ENCODE results near the gene DDX27. TPM values are rescaled to one million over a fixed set of nuclear protein-coding genes. Genes with fewer than 3 reads are reported as not detected.

DDX27 gene
- total and polyA plus RNA-seq, 2 of the 13 experiments (the other 11 are each of a cell fraction or from before 2014, with no cell fraction given) = 42.6 to 72.8 TPM

DNA sequence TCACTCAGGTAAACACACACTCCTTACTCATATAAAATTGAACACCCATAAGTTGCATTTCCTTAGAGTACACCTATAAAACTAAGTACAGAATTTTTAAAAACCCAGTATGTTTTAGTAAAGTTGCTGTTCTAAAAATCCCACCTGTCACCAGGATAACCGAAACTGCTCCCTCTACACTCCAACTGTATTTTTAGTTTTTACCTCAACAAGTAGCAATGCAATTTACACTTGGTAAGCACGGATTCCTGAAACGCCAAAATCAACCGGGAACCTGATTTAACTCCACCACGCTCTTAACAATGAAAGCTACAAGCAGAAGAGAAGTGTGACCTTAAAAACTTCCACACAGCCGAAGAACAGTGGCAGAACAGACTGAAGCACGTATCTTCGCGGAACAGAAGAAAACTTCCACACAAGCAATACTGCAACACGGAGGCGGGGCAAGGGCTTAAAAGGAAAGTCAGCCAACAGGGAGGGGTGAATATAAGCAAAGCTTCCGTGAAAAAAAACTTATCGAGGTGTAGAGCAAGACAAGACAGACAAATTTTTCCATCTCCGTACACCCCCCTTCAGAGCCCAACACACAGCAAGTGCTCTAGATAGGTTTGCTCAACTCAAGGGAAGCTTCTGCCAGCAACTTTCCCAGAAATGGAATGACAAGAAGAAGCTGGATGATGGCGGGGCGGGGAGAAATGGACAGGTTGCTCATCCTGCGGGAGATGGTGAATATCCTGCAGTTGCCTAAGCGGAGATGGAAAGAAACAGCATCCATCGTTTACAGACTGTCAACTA lies 32.5 kb upstream of the DDX27 start (continued):
- TF ChIP-seq HNF4G (IDR thresholded peaks at IDR 0.05; ENCODE audit: borderline replicate concordance, low read depth, low read length) (no peak), HNF4G (CRISPR knock-in tag; IDR thresholded peaks at IDR 0.05; ENCODE audit: borderline replicate concordance, low read depth) (no peak), SP2 (CRISPR knock-in tag; IDR thresholded peaks at IDR 0.05) (no peak), CEBPB (IDR thresholded peaks at IDR 0.05; ENCODE audit: borderline replicate concordance, low read depth, low read length) (no peak), ZNF207 (IDR thresholded peaks at IDR 0.05; ENCODE audit: borderline replicate concordance) (no peak), ZMYM2 (CRISPR knock-in tag; IDR thresholded peaks at IDR 0.05) (no peak), RXRA (CRISPR knock-in tag; IDR thresholded peaks at IDR 0.05) (no peak), ESRRA (CRISPR knock-in tag; IDR thresholded peaks at IDR 0.05; ENCODE audit: low read depth) (peak; percentile 29; the same call in 1 of the 2 replicates), THYN1 (CRISPR knock-in tag; IDR thresholded peaks at IDR 0.05; ENCODE audit: borderline replicate concordance, low read depth) (no peak), U2AF1 (optimal IDR thresholded peaks at IDR 0.05; ENCODE audit: low read depth, low read length) (no peak), ATF1 (CRISPR knock-in tag; IDR thresholded peaks at IDR 0.05) (no peak), NR2F1 (CRISPR knock-in tag; IDR thresholded peaks at IDR 0.05) (no peak), ZNF256 (CRISPR knock-in tag; conservative IDR thresholded peaks at IDR 0.05) (no peak), FOXC1 (CRISPR knock-in tag; IDR thresholded peaks at IDR 0.05; ENCODE audit: borderline replicate concordance) (no peak), NFRKB (IDR thresholded peaks at IDR 0.05) (no peak), GTF2F1 (IDR thresholded peaks at IDR 0.05; ENCODE audit: low read length) (no peak), HDAC2 (CRISPR knock-in tag; IDR thresholded peaks at IDR 0.05) (0 out of 2 replicates have a peak, but pooled peaks have one; percentile 10), CC2D1A (CRISPR knock-in tag; IDR thresholded peaks at IDR 0.05) (no peak), SIN3B (IDR thresholded peaks at IDR 0.05; ENCODE audit: low read length) (peak; percentile 12; the same call in 1 of the 2 replicates), GTF3A (CRISPR knock-in tag; conservative IDR thresholded peaks at IDR 0.05) (no peak), ARID2 (CRISPR knock-in tag; IDR thresholded peaks at IDR 0.05; ENCODE audit: borderline replicate concordance) (no peak), NAIF1 (CRISPR knock-in tag; IDR thresholded peaks at IDR 0.05; ENCODE audit: borderline replicate concordance) (0 out of 2 replicates have a peak, but pooled peaks have one; percentile 78), ZNF775 (CRISPR knock-in tag; IDR thresholded peaks at IDR 0.05; ENCODE audit: borderline replicate concordance) (no peak; the same call in 1 of the 2 replicates), ZMAT3 (CRISPR knock-in tag; conservative IDR thresholded peaks at IDR 0.05) (no peak), ZNF780A (CRISPR knock-in tag; IDR thresholded peaks at IDR 0.05) (no peak; the same call in 1 of the 2 replicates), MATR3 (CRISPR knock-in tag; IDR thresholded peaks at IDR 0.05) (no peak), MTA3 (CRISPR knock-in tag; IDR thresholded peaks at IDR 0.05) (no peak), SOX6 (IDR thresholded peaks at IDR 0.05) (no peak), SOX6 (CRISPR knock-in tag; IDR thresholded peaks at IDR 0.05) (peak; percentile 46; the same call in 1 of the 2 replicates)
- TF ChIP-seq, protein P1, sequence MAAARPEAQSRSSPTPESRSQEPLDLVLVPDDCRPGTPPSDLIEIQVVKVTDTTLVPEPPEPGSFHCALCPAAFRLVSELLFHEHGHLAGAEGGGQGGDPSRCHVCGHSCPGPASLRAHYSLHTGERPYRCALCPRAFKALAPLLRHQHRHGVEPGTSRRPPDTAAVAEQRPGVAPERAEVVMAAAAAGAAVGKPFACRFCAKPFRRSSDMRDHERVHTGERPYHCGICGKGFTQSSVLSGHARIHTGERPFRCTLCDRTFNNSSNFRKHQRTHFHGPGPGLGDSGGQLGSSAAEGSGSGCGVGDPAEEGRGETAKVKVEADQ (CRISPR knock-in tag; IDR thresholded peaks at IDR 0.05; ENCODE audit: borderline replicate concordance) = no peak
- TF ChIP-seq, protein P2, sequence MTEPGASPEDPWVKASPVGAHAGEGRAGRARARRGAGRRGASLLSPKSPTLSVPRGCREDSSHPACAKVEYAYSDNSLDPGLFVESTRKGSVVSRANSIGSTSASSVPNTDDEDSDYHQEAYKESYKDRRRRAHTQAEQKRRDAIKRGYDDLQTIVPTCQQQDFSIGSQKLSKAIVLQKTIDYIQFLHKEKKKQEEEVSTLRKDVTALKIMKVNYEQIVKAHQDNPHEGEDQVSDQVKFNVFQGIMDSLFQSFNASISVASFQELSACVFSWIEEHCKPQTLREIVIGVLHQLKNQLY (CRISPR knock-in tag; IDR thresholded peaks at IDR 0.05) = no peak
